HL-60 (cell line): ENCODE results near the gene SNX18.

ENCODE experiments used
- DNase-seq, 2 experiments: peaks; one replicate each; pipeline ENCODE4 v3.0.0-alpha.2; 2010 to 2020; ENCODE audit warnings: low read depth in 1 of 2, low spot score in 1 of 2
- H3K27ac ChIP-seq: fragments of 250-450 bp; sonication (Bioruptor Pico); replicated peaks from 2 replicates; pipeline ENCODE4 v1.5.1; 2020; ENCODE audit warnings: mild to moderate bottlenecking, moderate library complexity
- H3K27me3 ChIP-seq: fragments of 250-450 bp; sonication (Bioruptor Pico); 2 replicates; pipeline ENCODE4 v1.5.1; 2021; ENCODE audit warnings: mild to moderate bottlenecking, moderate library complexity; ENCODE audit not compliant: insufficient read depth, poor library complexity, severe bottlenecking
- H3K4me3 ChIP-seq: replicated peaks from 2 replicates; pipeline ENCODE4 v1.5.1; 2011; ENCODE audit warnings: mild to moderate bottlenecking, control low read depth, low read length; ENCODE audit not compliant: insufficient read depth
- CTCF ChIP-seq: IDR thresholded peaks from one replicate; pipeline ENCODE4 v1.5.1; 2011; ENCODE audit warnings: low read length, control low read depth, inconsistent platforms; ENCODE audit not compliant: insufficient read depth
- GABPA ChIP-seq: IDR thresholded peaks from 2 replicates; pipeline ENCODE4 v1.6.1; 2012; ENCODE audit warnings: low read depth
- POLR2AphosphoS5 ChIP-seq: IDR thresholded peaks from 2 replicates; pipeline ENCODE4 v1.6.1; 2012; ENCODE audit warnings: low read depth
- REST ChIP-seq: IDR thresholded peaks from 2 replicates; pipeline ENCODE4 v1.6.1; 2012; ENCODE audit warnings: low read depth; ENCODE audit not compliant: insufficient replicate concordance
- SPI1 ChIP-seq: IDR thresholded peaks from 2 replicates; pipeline ENCODE4 v1.6.1; 2012; ENCODE audit warnings: low read depth, mild to moderate bottlenecking, borderline replicate concordance

The SNX18 gene

GRCh38 chr5:54567996-54568395 is 50.4 kb downstream of the SNX18 start:
- TF ChIP-seq GABPA (no peak), SPI1 (no peak)
- Histone ChIP-seq H3K27me3 (no peaks in the 10 kb centered on the region), H3K27ac (no peak overlapping the region), H3K4me3 (no peak overlapping the region)
- DNase-seq = no peak

GRCh38 chr5:54570916-54571315 is 53.4 kb downstream of the SNX18 start:
- no peak overlapping the region for H3K4me3 ChIP-seq

GRCh38 chr5:54571462-54571861 is 53.9 kb downstream of the SNX18 start:
- H3K27me3 ChIP-seq = no peaks in the 10 kb centered on the region
- DNase-seq = no peak
- no peak overlapping the region for H3K27ac ChIP-seq
- TF ChIP-seq GABPA (no peak), REST (no peak), SPI1 (no peak)
- H3K4me3 ChIP-seq = no peak overlapping the region

More at GRCh38 chr5:54570916-54571315, 53.4 kb downstream of the SNX18 start:
- H3K27me3 ChIP-seq = no peaks in the 10 kb centered on the region
- H3K27ac ChIP-seq = no peak overlapping the region
- TF ChIP-seq REST (no peak), CTCF (no peak), POLR2AphosphoS5 (no peak), SPI1 (no peak), GABPA (no peak)
- no peak for DNase-seq

- H3K27me3 ChIP-seq = no peaks in the 10 kb centered on the region
- H3K4me3 ChIP-seq = no peak overlapping the region
- TF ChIP-seq SPI1 (no peak), CTCF (no peak), POLR2AphosphoS5 (no peak), REST (no peak)
- no peak overlapping the region for H3K27ac ChIP-seq
- DNase-seq = peak in 1 of 2 experiments; percentile 10
Measured at GRCh38 chr5:54573812-54574489, 56.4 kb downstream of the SNX18 start.
